ENCODE data around the gene GTF2H3.

GTF2H3 gene

DNA sequence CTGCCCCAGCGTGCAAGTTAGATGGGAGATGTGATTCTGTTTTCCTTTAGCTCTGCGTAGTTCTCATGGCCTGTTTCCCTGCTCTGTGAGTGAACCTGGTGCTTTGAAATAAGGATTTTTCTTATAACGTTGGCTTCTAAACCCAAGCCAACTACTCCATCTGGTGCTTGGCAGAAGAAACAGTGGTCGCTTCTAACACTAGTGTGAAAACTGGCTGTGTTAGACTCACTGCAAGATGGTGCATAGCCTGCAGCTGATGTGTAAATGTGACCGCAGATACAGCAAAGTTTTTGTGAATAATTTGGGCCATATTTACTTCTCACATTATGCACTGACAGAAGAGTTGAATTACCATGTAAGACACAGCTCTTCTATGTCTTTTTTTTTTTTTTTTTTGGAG is 12.2 kb downstream of the GTF2H3 start:
- DNase-seq, result no peak

DNA sequence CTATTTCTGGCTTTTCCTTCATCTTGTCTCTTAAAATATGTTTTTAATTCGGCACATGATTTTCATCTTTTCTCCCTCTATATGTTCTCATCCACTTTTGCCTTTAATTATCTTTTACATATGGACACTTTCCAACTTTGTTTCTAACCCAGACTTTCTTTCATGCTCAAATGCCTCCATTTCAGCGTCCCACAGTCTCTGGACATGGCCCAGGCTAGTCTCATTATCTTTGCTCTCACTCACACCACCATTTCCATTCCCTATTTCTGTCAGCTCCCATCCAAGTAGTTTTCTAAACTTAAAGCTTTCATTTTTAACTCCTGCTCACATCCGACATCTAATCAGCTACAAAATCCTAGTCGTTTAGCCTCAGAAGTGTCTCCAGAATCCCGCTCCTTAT is 14.8 kb downstream of the GTF2H3 start:
- no peak for DNase-seq

DNA sequence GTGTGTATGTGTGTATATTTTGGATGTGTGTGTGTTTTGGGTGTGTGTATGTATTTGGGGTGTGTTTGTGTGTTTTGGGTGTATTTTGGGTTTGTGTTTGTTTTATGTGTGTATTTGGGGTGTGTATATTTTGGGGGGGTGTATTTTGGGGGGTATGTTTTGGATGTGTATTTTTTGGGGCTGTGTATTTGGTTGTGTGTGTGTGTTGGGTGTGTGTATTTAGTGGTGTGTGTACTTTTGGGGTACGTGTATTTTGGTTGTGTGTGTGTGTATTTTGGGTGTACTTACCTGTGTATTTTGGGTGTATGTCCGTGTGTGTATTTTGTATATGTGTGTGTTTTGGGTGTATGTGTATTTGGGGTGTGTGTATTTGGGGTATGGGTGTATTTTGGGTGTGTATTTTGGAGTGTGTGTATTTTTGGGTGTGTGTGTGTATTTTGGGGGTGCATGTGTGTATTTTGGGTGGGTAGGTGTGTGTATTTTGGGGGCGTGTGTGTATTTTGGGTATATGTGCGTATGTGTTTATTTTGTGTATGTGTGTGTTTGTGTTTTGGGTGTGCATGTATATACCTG is 20.6 kb downstream of the GTF2H3 start:
- DNase-seq, result no peak

DNA sequence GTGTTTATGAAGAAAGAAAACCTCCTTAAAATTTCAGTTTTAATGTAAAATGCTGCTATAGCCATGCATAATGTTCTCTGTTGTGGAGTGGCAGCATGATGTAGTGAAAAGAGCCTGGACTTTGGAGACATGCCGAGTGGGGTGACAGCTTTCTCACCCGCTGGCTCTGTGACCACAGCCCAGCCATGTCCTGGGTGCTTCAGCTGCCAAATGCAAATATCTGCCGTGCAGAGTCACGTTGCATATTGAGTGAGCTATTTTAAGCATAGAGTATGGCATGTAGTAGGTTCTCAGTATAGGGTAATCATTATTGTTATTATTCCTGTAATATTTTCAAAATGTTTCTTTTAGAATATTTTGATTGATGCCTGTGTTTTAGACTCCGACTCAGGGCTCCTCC is 21.8 kb downstream of the GTF2H3 start:
- no peak for DNase-seq

DNA sequence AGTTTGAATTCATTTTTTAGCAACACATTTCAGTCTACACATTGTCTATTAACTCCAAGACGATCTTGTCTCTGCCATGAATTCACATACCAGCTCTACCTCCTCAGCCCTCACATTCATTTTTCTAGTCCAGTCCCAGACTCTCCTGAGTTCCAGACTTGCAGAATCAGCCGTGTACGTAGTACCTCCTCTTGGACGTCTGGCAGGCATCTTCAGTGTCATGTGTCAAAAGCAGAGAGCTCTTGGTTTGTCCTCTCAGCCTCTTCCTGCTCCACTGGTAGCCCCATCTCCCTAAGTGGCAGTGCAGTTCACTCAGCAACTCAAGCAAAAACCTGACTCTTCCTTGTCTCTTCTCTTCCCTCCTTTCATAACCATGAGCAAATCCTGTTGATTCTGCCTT is 22.8 kb downstream of the GTF2H3 start:
- DNase-seq, result no peak

DNA sequence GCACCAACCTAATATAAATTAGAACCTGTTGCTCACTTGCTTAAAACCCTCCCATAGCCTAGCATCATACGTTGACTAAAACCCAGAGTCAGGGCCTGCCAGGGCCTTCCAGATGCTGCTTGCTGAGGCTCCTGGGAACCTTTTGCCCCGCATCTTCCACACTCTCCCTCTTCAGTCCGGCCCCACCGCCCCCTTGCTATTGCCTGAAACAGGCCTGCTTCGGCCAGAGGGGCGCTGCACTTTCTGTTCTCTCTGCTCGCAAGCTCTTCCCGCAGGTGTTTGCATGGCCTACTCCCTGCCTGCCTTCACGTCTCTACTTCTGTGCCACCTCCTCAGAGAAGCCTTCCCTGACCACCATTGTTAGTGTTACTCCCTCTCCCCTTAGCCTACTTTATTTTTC is 23.6 kb downstream of the GTF2H3 start:
- DNase-seq, result no peak

DNA sequence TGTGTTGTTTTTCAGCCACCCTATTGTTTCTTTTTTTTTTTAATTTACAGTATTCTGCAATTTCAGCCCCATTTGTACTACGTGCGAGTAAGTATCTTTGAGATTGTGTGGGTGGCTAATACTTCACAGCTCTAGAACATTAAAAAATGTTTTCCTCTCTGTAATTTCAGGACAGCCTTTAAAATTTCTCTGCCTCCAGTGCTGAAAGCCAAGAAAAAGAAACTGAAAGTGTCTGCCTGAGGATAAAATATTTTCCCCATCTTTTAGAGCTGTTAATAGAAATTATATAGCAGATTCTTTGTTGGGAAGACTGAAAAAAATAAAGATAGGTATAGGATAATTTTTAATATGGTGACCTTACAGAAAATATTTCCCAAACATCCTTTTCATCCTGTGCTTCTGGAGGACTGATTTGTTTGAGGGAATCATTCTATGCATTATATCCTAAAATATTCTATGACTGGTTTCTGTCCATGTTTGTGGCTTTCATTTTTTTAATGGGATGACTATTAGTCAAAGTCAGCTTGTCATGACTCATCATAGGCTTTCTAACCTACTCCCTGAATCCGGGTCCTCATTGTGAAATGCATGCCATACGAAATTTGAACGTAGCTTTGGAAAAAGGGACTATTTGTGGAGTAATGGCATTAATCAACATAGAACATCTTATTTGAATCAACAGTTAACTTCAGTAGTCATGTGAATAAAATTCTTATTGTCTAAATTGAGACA is 26.5 kb downstream of the GTF2H3 start:
- DNase-seq, result no peak

DNA sequence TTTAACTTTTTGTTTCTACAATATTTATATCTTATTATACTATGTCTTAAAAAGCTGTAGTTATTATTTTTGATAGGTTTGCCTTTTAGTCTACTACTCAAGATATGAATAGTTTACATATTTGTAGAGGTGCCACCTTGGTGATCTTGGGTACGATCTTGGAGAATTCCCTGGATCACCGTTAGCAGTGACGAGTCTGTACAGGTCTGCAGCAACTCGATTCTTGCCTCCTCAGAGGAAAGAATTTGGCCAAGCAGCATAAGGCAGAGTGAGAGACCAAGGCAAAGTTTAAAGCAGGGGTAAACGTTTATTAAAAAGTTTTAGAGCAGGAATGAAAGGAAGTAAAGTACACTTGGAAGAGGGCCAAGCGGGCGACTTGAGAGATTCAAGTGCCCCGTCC is 34.1 kb downstream of the GTF2H3 start:
- DNase-seq, result no peak

DNA sequence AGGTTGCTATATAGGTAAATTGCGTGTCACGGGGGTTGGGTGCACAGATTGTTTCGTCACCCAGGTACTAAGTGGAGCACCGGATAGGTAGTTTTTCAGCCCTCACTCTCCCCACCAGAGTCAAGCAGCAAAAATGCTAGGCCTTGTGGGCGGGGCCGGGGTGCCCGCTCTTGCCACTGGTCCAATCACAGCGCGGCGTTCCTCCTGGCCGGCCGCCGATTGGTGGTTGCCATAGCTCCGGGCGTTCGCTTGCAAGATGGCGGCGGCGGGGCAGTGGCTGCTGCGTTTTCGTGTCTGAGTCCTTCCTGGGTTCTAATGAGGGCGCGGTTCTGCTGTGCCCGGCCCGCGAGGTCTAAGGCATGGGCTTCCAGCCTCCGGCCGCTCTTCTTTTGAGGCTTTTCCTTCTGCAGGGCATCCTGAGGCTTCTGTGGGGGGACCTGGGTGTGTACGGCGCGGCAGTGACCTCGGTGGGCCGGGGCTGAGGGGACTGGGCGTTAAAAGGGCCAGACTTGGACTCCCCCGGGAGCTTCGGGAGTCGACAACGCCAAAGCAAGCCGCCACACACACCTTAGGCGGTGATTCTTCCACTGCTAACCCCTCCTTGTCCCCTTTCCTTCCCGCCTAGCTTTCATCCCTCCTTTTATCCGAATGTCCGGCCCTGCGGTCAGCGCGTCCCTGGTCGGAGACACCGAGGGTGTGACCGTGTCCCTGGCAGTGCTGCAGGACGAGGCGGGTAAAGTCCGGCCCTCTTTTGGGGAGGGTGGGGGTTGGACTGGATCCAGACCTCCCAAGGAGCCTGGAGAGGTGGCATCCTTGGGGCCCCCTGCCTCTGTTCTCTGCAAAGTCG is 37.5 kb downstream of the GTF2H3 start, which contains the start of gene TCTN2:
TSS of gene TCTN2 (plus strand) at position 232 of the 847 bp plus-strand sequence. CDS start at position 360, 128 bp downstream.
- DNase-seq, result peak; percentile 95

DNA sequence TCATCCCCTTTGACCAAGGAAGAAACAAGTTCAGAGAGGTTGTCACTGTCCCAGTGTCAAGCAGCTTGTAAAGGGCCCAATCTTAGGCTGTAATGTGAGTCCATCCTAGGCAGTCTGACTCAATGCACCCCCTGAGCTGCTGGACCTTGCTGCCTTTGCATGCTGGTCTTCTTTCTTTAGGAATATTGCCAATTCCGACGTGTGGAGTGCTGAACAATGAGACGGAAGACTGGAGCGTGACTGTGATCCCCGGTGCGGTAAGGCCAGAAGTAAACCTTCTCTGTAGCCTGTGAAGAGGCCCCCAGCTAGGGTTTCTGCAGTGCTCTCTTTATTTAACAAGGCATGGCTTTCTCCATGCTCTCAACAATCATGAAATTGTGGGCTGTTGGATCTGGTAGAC is 38.2 kb downstream of the GTF2H3 start:
- DNase-seq, result no peak

DNA sequence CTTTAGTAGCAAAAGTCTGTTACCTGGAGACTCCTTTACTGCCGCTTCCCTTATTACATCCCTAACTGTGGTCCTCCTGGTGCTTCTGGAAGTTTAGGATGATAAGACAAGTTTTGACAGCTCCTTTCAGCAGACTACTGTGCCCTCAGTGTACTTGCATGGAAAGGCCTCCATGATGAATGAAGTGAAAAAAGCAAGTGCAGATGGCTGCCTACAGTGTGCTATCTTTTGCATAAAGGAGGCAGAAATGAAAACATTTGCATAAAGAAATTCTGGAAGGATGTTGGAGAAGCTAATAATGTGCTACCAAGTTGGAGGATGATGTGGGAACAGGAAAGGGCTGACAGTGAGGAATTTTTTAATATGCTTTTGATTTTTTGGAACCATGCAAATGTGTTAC is 41.8 kb downstream of the GTF2H3 start:
- DNase-seq, result no peak

DNA sequence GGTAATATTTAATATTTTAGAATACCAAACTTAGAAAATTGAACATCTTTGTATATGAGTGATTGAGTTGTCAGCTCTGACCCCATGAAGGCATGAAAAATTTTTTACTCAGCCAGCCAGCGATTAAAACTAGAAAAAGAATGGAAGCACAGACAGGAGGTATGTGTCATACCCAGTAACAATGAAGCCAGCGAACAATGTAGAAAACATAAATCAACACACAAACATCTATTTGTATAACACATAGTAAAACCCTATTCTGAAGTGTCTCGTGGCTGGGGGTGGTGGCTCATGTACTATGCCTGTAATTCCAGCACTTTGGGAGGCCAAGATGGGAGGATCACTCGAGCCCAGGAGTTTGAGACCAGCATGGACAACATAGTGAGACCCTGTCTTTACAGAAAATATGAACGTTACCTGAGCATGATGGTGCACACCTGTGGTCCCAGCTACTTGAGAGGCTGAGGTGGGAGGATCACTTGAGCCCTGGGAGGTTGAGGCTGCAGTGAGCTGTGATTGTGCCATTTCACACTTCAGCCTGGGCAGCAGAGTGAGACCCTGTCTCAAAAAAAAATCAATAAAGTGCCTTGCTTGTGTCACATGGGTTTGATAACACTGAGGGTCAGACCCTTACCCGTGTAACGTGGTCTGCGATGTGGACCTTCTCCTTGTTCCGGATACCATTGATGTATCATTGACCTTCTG is 43.1 kb downstream of the GTF2H3 start:
- DNase-seq, result no peak

DNA sequence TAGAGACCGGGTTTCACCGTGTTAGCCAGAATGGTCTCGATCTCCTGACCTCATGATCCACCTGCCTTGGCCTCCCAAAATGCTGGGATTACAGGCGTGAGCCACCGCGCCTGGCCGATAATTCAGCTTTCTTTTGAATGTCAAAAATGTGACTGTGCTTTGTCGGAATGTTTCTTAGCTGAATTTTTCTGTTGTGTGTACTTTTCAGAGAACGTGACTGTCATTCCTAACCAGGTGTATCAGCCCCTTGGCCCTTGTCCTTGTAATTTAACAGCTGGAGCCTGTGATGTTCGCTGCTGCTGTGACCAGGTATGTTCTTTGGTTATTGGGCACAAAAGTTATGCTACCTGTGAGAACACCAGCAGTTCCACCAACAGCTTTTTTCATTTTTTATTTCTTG is 45.4 kb downstream of the GTF2H3 start:
- DNase-seq, result no peak

DNA sequence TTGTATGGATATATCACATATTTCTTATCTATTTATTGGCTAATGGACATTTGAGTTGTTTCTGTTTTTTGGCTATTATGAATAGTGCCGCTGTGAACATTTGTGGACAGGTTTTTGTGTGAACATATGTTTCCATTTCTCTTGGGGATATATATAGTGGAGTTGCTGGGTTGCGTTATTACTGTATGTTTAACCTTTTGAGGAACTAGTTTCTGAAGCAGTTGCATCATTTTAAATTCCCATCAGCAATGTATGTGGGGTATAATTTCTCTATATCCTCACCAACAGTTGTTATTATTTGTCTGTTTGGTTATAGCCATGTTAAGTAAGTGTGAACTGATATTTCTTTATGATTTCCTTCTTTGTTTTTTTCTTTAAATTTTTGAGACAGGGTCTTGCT is 48.0 kb downstream of the GTF2H3 start:
- no peak for DNase-seq

DNA sequence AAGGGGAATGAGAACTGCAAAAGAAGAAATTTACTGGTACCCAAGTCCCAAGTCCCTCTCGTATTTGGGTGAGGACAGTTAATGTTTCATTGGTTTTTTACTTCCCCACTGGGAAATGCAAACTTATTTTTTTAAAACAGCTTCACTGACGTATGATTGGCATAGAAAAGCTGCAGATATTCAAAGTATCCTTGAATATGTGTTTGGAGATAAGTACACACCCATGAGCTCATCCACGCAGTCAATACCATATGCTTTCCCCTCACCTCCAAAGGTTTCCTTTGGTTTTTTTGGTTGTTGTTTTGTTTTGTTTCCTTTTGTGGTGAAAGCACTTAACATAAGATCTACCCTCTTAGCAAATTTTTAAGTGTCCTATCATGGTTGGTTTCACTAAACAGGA is 50.3 kb downstream of the GTF2H3 start:
- DNase-seq, result no peak

DNA sequence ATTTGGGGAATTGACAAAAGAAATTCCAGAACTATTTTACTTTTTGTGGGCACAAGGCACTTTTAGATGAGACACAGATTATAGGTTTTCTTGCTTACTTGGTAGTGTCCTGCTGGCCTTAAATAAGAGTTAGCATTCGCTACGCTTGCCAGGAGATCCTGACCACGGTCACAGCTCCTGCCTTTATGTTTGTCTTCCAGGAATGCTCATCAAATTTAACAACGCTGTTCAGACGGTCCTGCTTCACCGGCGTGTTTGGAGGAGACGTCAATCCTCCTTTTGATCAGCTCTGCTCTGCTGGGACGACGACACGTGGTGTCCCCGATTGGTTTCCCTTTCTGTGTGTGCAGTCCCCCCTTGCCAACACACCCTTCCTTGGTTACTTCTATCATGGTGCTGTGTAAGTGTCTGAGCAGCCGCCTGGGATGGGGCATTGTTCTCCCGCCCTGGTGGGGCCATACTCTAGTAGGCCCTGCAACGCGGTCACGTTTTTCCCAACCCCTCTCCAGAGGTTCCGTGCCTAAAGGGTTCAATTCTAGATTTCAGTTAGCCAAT is 53.1 kb downstream of the GTF2H3 start:
- DNase-seq, result no peak

DNA sequence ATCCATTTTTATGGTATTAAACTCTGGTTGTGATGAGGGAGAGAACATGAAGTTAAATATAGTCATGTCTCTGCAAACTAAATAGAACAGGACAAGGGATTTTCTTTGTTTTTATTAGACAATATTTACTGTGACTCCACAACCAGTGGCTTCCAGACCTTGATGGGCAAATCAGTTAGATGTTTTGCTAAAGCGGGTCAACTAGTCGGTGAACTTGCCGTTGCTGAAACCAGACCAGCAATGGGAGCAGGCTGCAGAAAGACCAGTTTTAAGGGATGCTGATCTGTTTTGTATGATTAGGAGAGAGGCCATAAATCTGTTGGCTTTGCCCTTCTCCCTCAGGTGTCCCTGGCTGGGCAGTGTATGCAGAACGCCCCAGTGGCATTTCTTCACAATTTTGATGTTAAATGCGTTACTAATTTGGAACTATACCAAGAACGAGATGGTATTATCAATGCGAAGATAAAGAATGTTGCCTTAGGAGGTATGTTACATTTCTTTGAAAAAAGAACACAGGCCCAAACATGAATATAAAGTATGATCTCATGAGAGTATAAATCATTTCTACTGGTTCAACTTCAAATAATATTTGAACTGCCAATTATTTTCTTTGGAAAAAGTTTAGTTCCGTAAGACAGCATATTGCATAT is 56.7 kb downstream of the GTF2H3 start:
- no peak for DNase-seq

DNA sequence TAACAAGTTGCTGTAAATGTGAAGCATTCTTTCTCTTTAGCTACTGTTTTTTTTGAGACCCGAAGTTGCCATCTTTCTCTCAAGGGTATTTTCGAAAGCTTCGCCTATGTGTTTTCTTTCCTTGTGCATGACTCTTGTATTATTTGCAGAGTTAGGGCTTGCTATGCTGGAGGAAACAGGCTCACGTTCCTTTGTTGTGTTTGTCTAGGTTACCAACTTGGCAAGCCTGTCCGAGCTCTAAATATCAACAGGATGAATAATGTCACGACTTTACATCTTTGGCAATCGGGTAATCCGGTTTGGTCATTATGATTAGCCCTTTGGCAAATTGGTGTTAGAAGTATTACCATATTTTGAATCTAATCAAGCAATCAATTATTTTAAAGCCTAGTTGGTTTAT is 62.6 kb downstream of the GTF2H3 start:
- DNase-seq, result no peak

DNA sequence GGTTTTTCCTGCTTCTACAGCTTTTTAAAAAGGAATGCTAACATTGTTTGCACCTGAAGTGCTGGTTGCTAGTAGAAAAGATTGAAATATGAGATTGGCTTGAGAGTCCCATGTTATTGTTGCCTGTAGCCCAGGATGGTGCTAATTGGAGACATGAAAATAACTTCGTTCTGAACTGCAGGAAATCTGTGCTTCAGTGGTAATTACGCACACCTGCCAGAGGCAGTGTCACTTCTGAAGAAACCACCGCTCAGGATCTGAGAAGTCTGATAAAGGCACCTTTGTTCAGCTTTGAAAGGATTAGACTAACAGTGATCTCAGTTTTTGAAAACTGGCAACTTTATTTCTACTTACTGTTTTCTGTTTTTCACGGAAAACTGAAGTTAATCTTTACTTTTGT is 63.0 kb downstream of the GTF2H3 start:
- no peak for DNase-seq

DNA sequence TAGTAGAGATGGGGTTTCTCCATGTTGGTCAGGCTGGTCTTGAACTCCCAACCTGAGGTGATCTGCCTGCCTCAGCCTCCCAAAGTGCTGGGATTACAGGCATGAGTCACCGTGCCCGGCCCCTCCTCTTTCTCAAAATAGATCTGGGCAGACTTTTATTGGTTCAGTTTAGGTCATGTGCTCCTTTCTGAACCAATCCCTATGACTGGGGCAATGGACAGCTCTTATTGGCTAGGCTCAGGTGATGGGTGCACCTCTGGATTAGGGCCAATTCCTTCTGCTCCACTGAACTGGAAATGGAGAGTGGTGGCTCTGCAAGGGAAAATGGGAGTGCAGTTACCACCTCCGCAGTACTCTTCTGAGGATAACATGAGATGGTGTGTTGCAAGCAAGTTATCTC is 72.3 kb downstream of the GTF2H3 start:
- no peak for DNase-seq

DNA sequence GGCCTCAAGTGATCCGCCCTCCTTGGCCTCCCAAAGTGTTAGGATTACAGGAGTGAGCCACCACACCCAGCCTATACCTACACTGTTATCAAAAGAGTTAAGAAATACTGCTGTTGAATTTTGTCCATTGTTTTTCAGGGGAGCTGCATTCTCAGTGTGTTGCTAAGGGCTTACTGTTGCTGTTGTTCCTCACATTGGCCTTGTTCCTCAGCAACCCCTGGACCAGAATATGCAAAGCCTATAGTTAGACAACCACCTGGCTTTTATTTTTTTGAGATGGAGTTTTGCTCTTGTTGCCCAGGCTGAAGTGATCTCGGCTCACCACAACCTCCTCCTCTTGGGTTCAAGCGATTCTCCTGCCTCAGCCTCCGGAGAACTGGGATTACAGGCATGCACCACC is 73.8 kb downstream of the GTF2H3 start:
- DNase-seq, result no peak

All from stimulated activated CD4-positive, alpha-beta T cell treated with anti-CD3 and anti-CD28 coated beads, Interleukin-4, amount 100 ng/mL, for 1 hour (primary cell).